ENCODE data around the gene ENDOV.
A peak's percentile ranks its signal among the peaks of the same experiment; 100 is the strongest.

ENDOV gene

GRCh38 chr17:80431246-80432195 is 16.6 kb downstream of the ENDOV start:
- no peak for DNase-seq (ENCODE audit: low read depth)

GRCh38 chr17:80432350-80432955 is 17.5 kb downstream of the ENDOV start:
- no peak for DNase-seq (ENCODE audit: low read depth)

- DNase-seq (ENCODE audit: low read depth) = no peak
These were observed 18.1 kb downstream of the ENDOV start for GRCh38 chr17:80432961-80433550.

- no peak for DNase-seq (ENCODE audit: low read depth)
These were observed 19.1 kb downstream of the ENDOV start for GRCh38 chr17:80433916-80434666.

- DNase-seq (ENCODE audit: low read depth) = no peak
These were observed 22.6 kb downstream of the ENDOV start for GRCh38 chr17:80437532-80437931.

- no peak for DNase-seq (ENCODE audit: low read depth)
These were observed 23.8 kb downstream of the ENDOV start for GRCh38 chr17:80438806-80439205.

GRCh38 chr17:80439499-80439898 is 24.5 kb downstream of the ENDOV start:
- no peak for DNase-seq (ENCODE audit: low read depth)

GRCh38 chr17:80441133-80441578 is 26.2 kb downstream of the ENDOV start:
- peak; percentile 20 for DNase-seq (ENCODE audit: low read depth)

- DNase-seq (ENCODE audit: low read depth) = no peak
These were observed 26.8 kb downstream of the ENDOV start for GRCh38 chr17:80441598-80442322.

GRCh38 chr17:80442323-80442659 is 27.3 kb downstream of the ENDOV start:
- DNase-seq (ENCODE audit: low read depth) = no peak

GRCh38 chr17:80442764-80443163 is 27.8 kb downstream of the ENDOV start:
- no peak for DNase-seq (ENCODE audit: low read depth)

- DNase-seq (ENCODE audit: low read depth) = no peak
These were observed 28.5 kb downstream of the ENDOV start for GRCh38 chr17:80443498-80443897.

- DNase-seq (ENCODE audit: low read depth) = no peak
These were observed 29.1 kb downstream of the ENDOV start for GRCh38 chr17:80443916-80444643.

- no peak for DNase-seq (ENCODE audit: low read depth)
These were observed 29.6 kb downstream of the ENDOV start for GRCh38 chr17:80444644-80444979.

- DNase-seq (ENCODE audit: low read depth) = no peak
These were observed 30.2 kb downstream of the ENDOV start for GRCh38 chr17:80445007-80445725.

GRCh38 chr17:80445726-80446110 is 30.8 kb downstream of the ENDOV start:
- no peak for DNase-seq (ENCODE audit: low read depth)

GRCh38 chr17:80446645-80447405 is 31.9 kb downstream of the ENDOV start:
- DNase-seq (ENCODE audit: low read depth) = no peak

GRCh38 chr17:80447790-80448189 is 32.8 kb downstream of the ENDOV start:
- no peak for DNase-seq (ENCODE audit: low read depth)

GRCh38 chr17:80449194-80449929 is 34.4 kb downstream of the ENDOV start:
- DNase-seq (ENCODE audit: low read depth) = no peak

Measured in activated gamma-delta T cell treated with anti-CD3 and anti-CD28 coated beads, Interleukin-2, amount 50 U/mL, for 16 hours (primary cell).